HUES6 (cell line): ENCODE measurements around the gene RBBP5.
A peak's percentile ranks its signal among the peaks of the same experiment; 100 is the strongest.
"Not testable (repeated sequence)": the region's sequence is repeated elsewhere in the genome, so short reads cannot be mapped to it uniquely, and the experiment has no call there.

ENCODE experiments used
- H3K27ac ChIP-seq: 2 replicates; pipeline ENCODE4 v1.7.0; 2013; ENCODE audit warnings: low read depth, mild to moderate bottlenecking, low read length, inconsistent platforms
- H3K27me3 ChIP-seq: 2 replicates; pipeline ENCODE4 v1.6.1; 2013; ENCODE audit warnings: low read length; ENCODE audit not compliant: control insufficient read depth, insufficient read depth
- H3K36me3 ChIP-seq: 2 replicates; pipeline ENCODE4 v1.6.1; 2013; ENCODE audit warnings: low read length; ENCODE audit not compliant: control insufficient read depth, insufficient read depth
- H3K4me1 ChIP-seq: 2 replicates; pipeline ENCODE4 v1.6.1; 2013; ENCODE audit warnings: low read length; ENCODE audit not compliant: control insufficient read depth, insufficient read depth
- H3K4me3 ChIP-seq: 2 replicates; pipeline ENCODE4 v1.5.1; 2013; ENCODE audit warnings: low read depth, low read length
- H3K9ac ChIP-seq: one replicate; pipeline ENCODE4 v1.6.1; 2013; ENCODE audit warnings: mild to moderate bottlenecking, low read length
- H3K9me3 ChIP-seq: 2 replicates; pipeline ENCODE4 v1.6.1; 2013; ENCODE audit warnings: low read depth, low read length; ENCODE audit not compliant: control insufficient read depth, insufficient read depth

RBBP5 gene, protein sequence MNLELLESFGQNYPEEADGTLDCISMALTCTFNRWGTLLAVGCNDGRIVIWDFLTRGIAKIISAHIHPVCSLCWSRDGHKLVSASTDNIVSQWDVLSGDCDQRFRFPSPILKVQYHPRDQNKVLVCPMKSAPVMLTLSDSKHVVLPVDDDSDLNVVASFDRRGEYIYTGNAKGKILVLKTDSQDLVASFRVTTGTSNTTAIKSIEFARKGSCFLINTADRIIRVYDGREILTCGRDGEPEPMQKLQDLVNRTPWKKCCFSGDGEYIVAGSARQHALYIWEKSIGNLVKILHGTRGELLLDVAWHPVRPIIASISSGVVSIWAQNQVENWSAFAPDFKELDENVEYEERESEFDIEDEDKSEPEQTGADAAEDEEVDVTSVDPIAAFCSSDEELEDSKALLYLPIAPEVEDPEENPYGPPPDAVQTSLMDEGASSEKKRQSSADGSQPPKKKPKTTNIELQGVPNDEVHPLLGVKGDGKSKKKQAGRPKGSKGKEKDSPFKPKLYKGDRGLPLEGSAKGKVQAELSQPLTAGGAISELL

DNA sequence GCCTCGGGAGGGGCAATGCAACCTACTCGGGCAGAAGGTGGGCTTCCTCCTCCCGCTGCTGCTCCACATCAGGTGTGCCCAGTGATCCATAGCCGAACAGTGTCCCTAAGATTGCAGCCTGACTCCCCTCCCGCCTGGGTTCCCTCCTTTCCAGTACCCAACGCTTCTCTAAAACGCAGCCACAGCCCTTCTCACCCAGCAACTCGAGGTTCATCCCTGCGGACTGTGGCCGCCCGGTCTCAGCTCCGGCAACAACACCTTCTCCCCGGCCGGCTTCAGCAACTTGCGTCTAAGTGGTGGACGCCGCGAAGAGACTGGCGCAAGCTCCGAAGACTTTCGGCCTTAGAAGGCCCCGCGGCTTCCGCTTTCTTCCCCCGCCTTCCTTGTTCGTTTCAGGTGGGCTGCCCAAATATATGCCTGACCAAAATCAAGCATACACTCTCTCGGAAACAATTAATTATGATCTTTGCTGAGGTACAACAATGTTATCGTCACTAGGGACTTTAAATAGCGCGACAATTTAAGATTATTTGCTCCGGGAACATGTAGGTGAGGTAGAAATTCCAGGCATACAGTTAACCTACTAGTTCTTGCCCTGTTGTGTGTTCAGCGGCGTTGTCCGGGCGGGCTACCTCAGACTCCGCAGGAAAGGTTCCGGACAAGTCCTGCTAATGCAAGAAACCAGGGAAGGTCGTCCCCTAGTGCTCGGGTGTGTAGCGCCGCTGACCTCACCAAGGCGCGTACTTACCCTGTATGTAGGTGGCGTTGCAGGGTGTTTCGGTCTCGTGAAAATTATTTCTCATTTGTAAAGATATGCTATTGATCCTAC is at the start of gene RBBP5:
TSS of gene RBBP5 (minus strand) at position 319 of the 829 bp plus-strand sequence. CDS start at position 214, 105 bp downstream.
- peak within 1 kb of the TSS; percentile 93 for H3K9ac ChIP-seq
- H3K4me1 ChIP-seq, result no peaks in the 10 kb centered on the region
- no peaks in the 10 kb centered on the region for H3K9me3 ChIP-seq
- H3K36me3 ChIP-seq, result peaks cover 6% of the 10 kb centered on the region; the same call in 1 of the 2 replicates
- H3K27ac ChIP-seq, result peak within 1 kb of the TSS; percentile 98
- no peaks in the 10 kb centered on the region for H3K27me3 ChIP-seq
- H3K4me3 ChIP-seq, result peak within 1 kb of the TSS; percentile 93

DNA sequence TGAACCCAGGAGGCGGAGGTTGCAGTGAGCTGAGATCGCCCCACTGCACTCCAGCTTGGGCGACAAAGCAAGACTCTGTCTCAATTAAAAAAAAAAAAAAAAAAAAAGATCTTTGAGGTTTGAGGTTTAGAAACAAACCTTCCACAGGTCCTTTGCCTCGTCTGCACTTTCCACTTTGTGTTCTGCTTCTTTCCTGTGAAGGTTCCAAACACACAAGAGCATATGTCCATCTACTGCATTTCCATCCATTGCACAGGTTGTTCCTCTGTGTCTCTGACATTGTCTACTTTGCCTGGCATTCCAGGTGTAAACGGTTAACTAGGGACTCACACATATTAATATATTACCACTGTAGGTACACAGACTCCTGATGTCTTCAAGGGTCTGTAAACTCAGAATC is 49.6 kb upstream of the RBBP5 start:
- no peak overlapping the region for H3K9ac ChIP-seq
- H3K27ac ChIP-seq, result no peak overlapping the region
- H3K36me3 ChIP-seq, result peaks cover 28% of the 10 kb centered on the region
- H3K4me3 ChIP-seq, result no peak overlapping the region
- H3K27me3 ChIP-seq, result no peaks in the 10 kb centered on the region
- H3K9me3 ChIP-seq, result no peaks in the 10 kb centered on the region
- H3K4me1 ChIP-seq, result no peaks in the 10 kb centered on the region

DNA sequence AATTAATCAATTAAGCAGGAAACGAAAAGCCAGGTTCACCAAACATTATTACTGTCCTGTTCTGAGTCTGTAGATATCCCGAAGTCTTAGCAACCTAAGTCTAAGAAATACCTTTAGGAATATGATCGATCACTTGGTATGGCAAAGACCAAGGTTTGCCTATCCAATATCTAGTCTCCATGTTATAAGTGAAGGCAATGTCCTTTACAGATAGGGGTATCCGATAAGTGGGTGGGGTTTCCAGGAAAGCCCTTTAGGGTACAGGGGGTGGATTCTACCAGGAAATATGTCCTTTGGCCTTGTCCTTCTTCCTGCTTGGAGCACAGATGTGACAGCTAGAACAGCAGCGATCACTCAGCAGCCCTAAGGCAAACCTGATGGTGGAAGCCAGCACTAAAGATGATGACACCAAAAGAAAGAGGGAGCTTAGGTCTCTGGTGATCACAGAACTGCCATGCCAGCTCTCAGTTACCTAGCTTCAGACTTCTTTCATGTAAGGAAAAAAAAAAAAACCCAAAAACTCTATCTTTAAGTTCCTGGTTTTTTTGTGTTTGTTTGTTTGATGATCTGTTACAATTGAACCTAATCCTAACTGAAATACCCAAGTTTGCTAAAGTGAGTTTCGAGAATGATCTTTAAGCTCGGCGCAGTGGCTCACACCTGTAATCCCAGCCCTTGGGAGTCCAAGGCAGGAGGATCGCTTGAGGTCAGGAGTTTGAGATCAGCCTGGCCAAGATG is 48.9 kb upstream of the RBBP5 start:
- no peaks in the 10 kb centered on the region for H3K9me3 ChIP-seq
- H3K27me3 ChIP-seq, result no peaks in the 10 kb centered on the region
- no peak overlapping the region for H3K4me3 ChIP-seq
- H3K4me1 ChIP-seq, result no peaks in the 10 kb centered on the region
- H3K9ac ChIP-seq, result no peak overlapping the region
- no peak overlapping the region for H3K27ac ChIP-seq
- peaks cover 28% of the 10 kb centered on the region for H3K36me3 ChIP-seq

DNA sequence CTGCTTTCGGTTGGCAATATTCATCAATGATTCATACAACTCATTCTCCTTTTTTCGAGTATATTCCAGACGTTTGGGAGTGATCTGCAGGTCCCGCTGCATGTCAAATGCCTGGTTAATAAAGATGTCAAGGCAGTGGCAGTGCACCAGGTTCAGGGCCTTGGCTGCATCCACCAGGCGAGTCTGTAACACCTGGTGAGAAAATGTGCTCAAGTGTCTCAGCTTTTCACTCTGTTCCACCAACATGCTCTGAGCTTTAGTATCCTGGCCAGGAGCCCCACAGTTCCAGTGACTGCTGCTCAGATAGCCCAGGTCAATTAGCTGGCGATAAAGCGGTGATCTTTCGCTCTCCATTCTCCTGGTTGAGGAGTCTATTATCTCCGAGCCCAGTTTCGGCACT is 47.5 kb upstream of the RBBP5 start:
- H3K9ac ChIP-seq, result no peak overlapping the region
- no peaks in the 10 kb centered on the region for H3K27me3 ChIP-seq
- H3K27ac ChIP-seq, result no peak overlapping the region
- no peaks in the 10 kb centered on the region for H3K9me3 ChIP-seq
- H3K4me3 ChIP-seq, result no peak overlapping the region
- H3K36me3 ChIP-seq, result peaks cover 33% of the 10 kb centered on the region
- H3K4me1 ChIP-seq, result no peaks in the 10 kb centered on the region

DNA sequence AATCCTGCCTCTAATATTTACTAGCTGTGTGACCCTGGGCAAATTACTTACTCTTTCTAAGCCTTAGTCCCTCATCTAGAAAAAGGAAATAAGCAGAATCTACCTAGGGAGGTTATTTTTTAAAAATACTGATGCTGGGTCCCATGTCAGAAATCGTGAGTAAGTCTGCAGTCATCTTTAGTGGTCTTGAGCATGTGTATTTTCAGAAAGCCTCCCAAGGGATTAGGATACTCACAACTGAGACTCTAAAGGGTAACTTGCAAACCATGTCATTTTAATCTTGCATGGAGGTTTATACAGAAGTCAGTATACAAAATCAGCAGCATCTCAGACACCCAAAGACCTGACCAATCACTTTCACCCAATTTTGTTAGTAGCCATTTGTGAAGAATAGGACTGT is 46.5 kb upstream of the RBBP5 start:
- Histone ChIP-seq H3K27me3 (no peaks in the 10 kb centered on the region), H3K36me3 (peaks cover 42% of the 10 kb centered on the region), H3K4me3 (no peak overlapping the region), H3K4me1 (no peaks in the 10 kb centered on the region), H3K9me3 (no peaks in the 10 kb centered on the region), H3K27ac (no peak overlapping the region), H3K9ac (no peak overlapping the region)

DNA sequence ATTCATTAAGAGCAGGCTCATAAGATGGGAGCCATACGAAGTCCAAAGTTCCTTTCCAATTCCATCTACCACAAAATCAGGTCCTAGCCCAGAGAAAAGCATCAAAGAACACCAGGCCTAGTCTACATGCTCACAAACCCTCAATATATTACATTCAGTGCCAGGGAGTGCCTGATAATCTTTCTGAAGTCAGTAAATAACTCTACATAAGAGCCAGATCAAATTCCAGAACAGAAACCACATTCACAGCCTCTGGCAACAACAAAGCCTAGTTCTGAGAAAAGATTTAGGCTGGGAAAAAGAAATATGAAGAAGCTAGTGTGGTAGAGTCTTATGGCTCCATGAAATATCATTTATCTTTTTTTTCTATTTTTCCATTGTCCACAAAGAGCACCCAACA is 40.5 kb upstream of the RBBP5 start:
- Histone ChIP-seq H3K9me3 (peaks cover 1% of the 10 kb centered on the region; the same call in 1 of the 2 replicates), H3K36me3 (peaks cover 71% of the 10 kb centered on the region), H3K4me1 (no peaks in the 10 kb centered on the region), H3K27me3 (no peaks in the 10 kb centered on the region), H3K27ac (no peak overlapping the region), H3K4me3 (no peak overlapping the region), H3K9ac (no peak overlapping the region)

DNA sequence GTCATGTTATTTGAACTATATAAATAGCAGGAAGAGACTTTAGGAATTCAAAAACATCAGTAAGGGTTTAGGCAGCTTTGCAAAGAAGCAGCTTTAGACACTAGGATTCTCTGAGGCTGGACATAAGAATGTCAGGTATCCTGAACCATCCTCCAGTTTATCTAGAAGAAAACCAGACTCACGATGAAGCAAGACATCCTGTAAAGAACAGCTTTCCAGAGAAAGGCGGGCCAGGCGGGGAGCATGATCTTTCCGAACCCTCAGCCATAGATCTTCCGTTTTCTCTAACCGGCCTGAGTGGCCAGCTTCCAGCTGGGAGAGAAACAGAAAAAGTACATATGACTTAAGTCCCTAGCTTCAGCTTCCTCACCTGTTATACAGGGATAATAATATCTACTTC is 39.3 kb upstream of the RBBP5 start:
- no peaks in the 10 kb centered on the region for H3K27me3 ChIP-seq
- no peak overlapping the region for H3K4me3 ChIP-seq
- H3K9ac ChIP-seq, result no peak overlapping the region
- no peaks in the 10 kb centered on the region for H3K4me1 ChIP-seq
- peaks cover 81% of the 10 kb centered on the region for H3K36me3 ChIP-seq
- no peak overlapping the region for H3K27ac ChIP-seq
- peaks cover 13% of the 10 kb centered on the region for H3K9me3 ChIP-seq

DNA sequence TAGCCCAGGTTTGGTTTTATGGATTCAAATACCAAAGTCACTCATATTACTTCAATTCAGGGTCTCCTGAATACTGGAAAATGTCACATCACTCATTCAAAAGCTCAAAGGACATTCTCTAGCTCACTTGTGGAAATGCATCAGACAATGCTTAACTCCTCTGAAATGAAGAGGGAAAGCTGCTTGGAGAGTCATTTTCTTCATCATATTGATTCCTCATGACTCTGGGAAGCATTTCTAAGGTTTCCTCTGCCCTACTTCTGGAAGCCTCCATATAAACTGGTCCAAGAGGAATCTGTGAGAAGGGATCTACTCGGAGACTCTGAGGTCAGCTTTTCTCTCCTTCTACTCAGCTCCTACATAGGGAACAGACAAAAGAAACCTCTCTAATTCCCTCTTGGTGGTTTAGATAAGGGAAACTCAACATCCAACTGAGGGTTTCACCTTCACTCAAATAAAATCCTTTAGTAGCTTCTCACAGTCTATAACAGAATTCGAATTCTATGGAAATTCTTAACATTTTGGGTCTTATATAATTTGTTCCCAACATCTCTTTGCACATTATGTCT is 36.4 kb upstream of the RBBP5 start:
- Histone ChIP-seq H3K36me3 (peaks cover 90% of the 10 kb centered on the region), H3K9ac (no peak overlapping the region), H3K9me3 (peaks cover 20% of the 10 kb centered on the region)

DNA sequence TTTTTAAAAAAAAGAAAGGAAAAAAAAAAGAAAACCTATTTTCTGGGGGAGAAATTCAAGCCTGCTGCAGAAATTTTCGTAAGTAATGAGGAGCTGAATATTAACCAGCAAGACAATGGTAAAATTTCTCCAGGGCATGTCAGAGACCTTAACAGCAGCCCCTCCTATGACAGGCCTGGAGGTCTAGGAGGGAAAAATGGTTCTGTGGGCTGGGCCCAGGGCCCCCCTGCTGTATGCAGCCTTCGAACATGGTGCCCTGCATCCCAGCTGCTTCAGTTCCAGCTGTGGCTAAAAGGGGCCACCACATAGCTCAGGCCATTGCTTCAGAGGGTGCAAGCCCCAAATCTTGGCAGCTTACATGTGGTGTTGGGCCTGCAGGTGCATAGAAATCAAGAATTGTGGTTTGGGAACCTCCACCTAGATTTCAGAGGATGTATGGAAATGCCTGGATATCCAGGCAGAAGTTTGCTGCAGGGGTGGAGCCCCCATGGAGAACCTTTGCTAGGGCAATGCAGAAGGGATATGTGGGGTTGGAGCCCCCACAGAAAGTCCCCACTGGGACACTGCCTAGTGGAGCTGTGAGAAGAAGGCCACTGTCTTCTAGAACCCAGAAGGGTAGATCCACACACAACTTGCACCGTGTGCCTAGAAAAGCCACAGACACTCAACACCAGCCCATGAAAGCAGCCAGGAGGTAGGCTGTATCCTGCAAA is 34.0 kb upstream of the RBBP5 start:
- H3K4me1 ChIP-seq, H3K27ac ChIP-seq, H3K4me3 ChIP-seq, H3K27me3 ChIP-seq, H3K9ac ChIP-seq: not testable (repeated sequence)
- Histone ChIP-seq H3K9me3 (peaks cover 20% of the 10 kb centered on the region), H3K36me3 (peaks cover 76% of the 10 kb centered on the region)

More for the DNA sequence above, 36.4 kb upstream of the RBBP5 start:
- Histone ChIP-seq H3K27me3 (no peaks in the 10 kb centered on the region), H3K4me3 (no peak overlapping the region), H3K4me1 (no peaks in the 10 kb centered on the region), H3K27ac (no peak overlapping the region)

DNA sequence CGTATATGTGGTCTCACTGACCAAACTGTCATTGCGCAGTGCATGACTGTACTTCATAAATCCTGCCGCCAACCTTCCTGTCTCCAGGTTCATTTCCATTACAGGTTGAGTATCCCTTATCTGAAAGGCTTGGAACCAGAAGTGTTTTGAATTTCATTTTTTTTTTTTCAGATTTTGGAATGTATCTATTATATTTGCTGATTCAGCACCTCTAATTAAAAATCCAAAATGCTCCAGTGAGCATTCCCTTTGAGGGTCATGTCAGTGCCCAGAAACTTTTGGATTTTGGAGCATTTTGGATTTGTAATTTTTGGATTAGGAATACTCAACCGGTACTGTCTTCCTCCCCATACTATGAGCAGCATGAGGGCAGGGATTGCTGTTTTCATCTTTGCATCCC is 30.7 kb upstream of the RBBP5 start:
- Histone ChIP-seq H3K9me3 (peaks cover 20% of the 10 kb centered on the region), H3K9ac (no peak overlapping the region), H3K27ac (no peak overlapping the region), H3K27me3 (no peaks in the 10 kb centered on the region), H3K36me3 (peaks cover 64% of the 10 kb centered on the region), H3K4me1 (no peaks in the 10 kb centered on the region), H3K4me3 (no peak overlapping the region)
